ENCODE data around the gene NAV2. TPM values are rescaled to one million over a fixed set of nuclear protein-coding genes. Genes with fewer than 3 reads are reported as not detected.

Gene NAV2
- total RNA-seq, 1 donor from 2014 or later: 31.4 TPM

GRCh38 chr11:20158597-20159257, 446.1 kb downstream of the NAV2 start:
- peak overlapping the region; percentile 2 for H3K4me3 Mint-ChIP-seq (ENCODE audit: unreplicated experiment)
- DNase-seq (ENCODE audit: extremely low spot score, unreplicated experiment): peak; percentile 89
- no peak overlapping the region for H3K27ac Mint-ChIP-seq (ENCODE audit: unreplicated experiment)

GRCh38 chr11:20159466-20160381, 447.1 kb downstream of the NAV2 start:
- Mint-ChIP-seq H3K4me3 (ENCODE audit: unreplicated experiment) (no peak overlapping the region), H3K36me3 (ENCODE audit: unreplicated experiment) (no peaks in the 10 kb centered on the region), H3K27ac (ENCODE audit: unreplicated experiment) (no peak overlapping the region), H3K27me3 (ENCODE audit: unreplicated experiment) (peaks cover 85% of the 10 kb centered on the region), H3K9me3 (ENCODE audit: unreplicated experiment) (no peaks in the 10 kb centered on the region), H3K4me1 (ENCODE audit: unreplicated experiment) (peaks cover 45% of the 10 kb centered on the region)
- no peak for DNase-seq (ENCODE audit: extremely low spot score, unreplicated experiment)
- no peak for TF ChIP-seq CTCF (IDR thresholded peaks at IDR 0.05)

More at GRCh38 chr11:20158597-20159257, 446.1 kb downstream of the NAV2 start:
- Mint-ChIP-seq H3K9me3 (ENCODE audit: unreplicated experiment) (no peaks in the 10 kb centered on the region), H3K36me3 (ENCODE audit: unreplicated experiment) (no peaks in the 10 kb centered on the region), H3K27me3 (ENCODE audit: unreplicated experiment) (peaks cover 83% of the 10 kb centered on the region), H3K4me1 (ENCODE audit: unreplicated experiment) (peaks cover 41% of the 10 kb centered on the region)
- TF ChIP-seq CTCF (IDR thresholded peaks at IDR 0.05): no peak

- Mint-ChIP-seq H3K27ac (ENCODE audit: unreplicated experiment) (no peak within 1 kb of the TSS), H3K36me3 (ENCODE audit: unreplicated experiment) (no peaks in the 10 kb centered on the region), H3K4me1 (ENCODE audit: unreplicated experiment) (peaks cover 45% of the 10 kb centered on the region), H3K4me3 (ENCODE audit: unreplicated experiment) (no peak within 1 kb of the TSS), H3K9me3 (ENCODE audit: unreplicated experiment) (no peaks in the 10 kb centered on the region), H3K27me3 (ENCODE audit: unreplicated experiment) (peaks cover 88% of the 10 kb centered on the region)
- no peak for TF ChIP-seq CTCF (IDR thresholded peaks at IDR 0.05)
- DNase-seq (ENCODE audit: extremely low spot score, unreplicated experiment): no peak
Measured at GRCh38 chr11:20160425-20161229, 448.0 kb downstream of the NAV2 start, which contains the start of gene DBX1. Gene DBX1 (minus strand): TSS chr11:20160475. CDS start chr11:20160324, 151 bp downstream.

- H3K27me3 Mint-ChIP-seq (ENCODE audit: unreplicated experiment): peaks cover 88% of the 10 kb centered on the region
- TF ChIP-seq CTCF (IDR thresholded peaks at IDR 0.05): no peak
- H3K4me1 Mint-ChIP-seq (ENCODE audit: unreplicated experiment): peaks cover 39% of the 10 kb centered on the region
- no peaks in the 10 kb centered on the region for H3K9me3 Mint-ChIP-seq (ENCODE audit: unreplicated experiment)
- no peaks in the 10 kb centered on the region for H3K36me3 Mint-ChIP-seq (ENCODE audit: unreplicated experiment)
- DNase-seq (ENCODE audit: extremely low spot score, unreplicated experiment): no peak
- no peak overlapping the region for H3K4me3 Mint-ChIP-seq (ENCODE audit: unreplicated experiment)
- no peak overlapping the region for H3K27ac Mint-ChIP-seq (ENCODE audit: unreplicated experiment)
Measured at GRCh38 chr11:20161230-20161918, 448.7 kb downstream of the NAV2 start.

All from osteocyte (in vitro differentiated cells).